ENCODE measurements around the gene ELMO1.

Gene ELMO1

GRCh38 chr7:37255327-37255944 is 193.2 kb downstream of the ELMO1 start:
- no peak for DNase-seq

GRCh38 chr7:37251222-37251621 is 197.4 kb downstream of the ELMO1 start:
- DNase-seq = no peak

GRCh38 chr7:37249240-37249639 is 199.4 kb downstream of the ELMO1 start:
- no peak for DNase-seq

- DNase-seq = no peak
These were observed 200.2 kb downstream of the ELMO1 start for GRCh38 chr7:37248396-37248861.

GRCh38 chr7:37247861-37248260 is 200.8 kb downstream of the ELMO1 start:
- no peak for DNase-seq

- no peak for DNase-seq
These were observed 203.1 kb downstream of the ELMO1 start for GRCh38 chr7:37245590-37245989.

GRCh38 chr7:37236906-37237305 is 211.8 kb downstream of the ELMO1 start:
- DNase-seq = no peak

GRCh38 chr7:37235813-37236212 is 212.9 kb downstream of the ELMO1 start:
- DNase-seq = no peak

- DNase-seq = peak; percentile 8
These were observed 213.7 kb downstream of the ELMO1 start for GRCh38 chr7:37234928-37235327.

- DNase-seq = no peak
These were observed 214.3 kb downstream of the ELMO1 start for GRCh38 chr7:37234334-37234733.

- no peak for DNase-seq
These were observed 217.1 kb downstream of the ELMO1 start for GRCh38 chr7:37231613-37232012.

- peak; percentile 36 for DNase-seq
These were observed 218.4 kb downstream of the ELMO1 start for GRCh38 chr7:37230221-37230620.

GRCh38 chr7:37229381-37229780 is 219.3 kb downstream of the ELMO1 start:
- no peak for DNase-seq

- no peak for DNase-seq
These were observed 223.2 kb downstream of the ELMO1 start for GRCh38 chr7:37225285-37225969.

- DNase-seq = no peak
These were observed 223.9 kb downstream of the ELMO1 start for GRCh38 chr7:37224746-37225145.

GRCh38 chr7:37220664-37221063 is 228.0 kb downstream of the ELMO1 start:
- DNase-seq = no peak

GRCh38 chr7:37218956-37219355 is 229.7 kb downstream of the ELMO1 start:
- no peak for DNase-seq

GRCh38 chr7:37216923-37217322 is 231.7 kb downstream of the ELMO1 start:
- no peak for DNase-seq

GRCh38 chr7:37216156-37216852 is 232.4 kb downstream of the ELMO1 start:
- no peak for DNase-seq

- no peak for DNase-seq
These were observed 233.3 kb downstream of the ELMO1 start for GRCh38 chr7:37215290-37215923.

- no peak for DNase-seq
These were observed 236.1 kb downstream of the ELMO1 start for GRCh38 chr7:37212556-37212955.

GRCh38 chr7:37212051-37212450 is 236.6 kb downstream of the ELMO1 start:
- DNase-seq = no peak

GRCh38 chr7:37211097-37211880 is 237.4 kb downstream of the ELMO1 start:
- no peak for DNase-seq
